NCI-H2107 treated with DMSO at 0.1 percent for 48 hours (cell line): ENCODE data around the gene FTO.
A peak's percentile ranks its signal among the peaks of the same experiment; 100 is the strongest.

ENCODE experiments used
- DNase-seq: peaks from one replicate; lab custom pipeline; 2025; ENCODE audit not compliant: unreplicated experiment; lab: John Stamatoyannopoulos, UW

FTO gene

GRCh38 chr16:54049591-54050458, 345.9 kb downstream of the FTO start:
- DNase-seq, result no peak

GRCh38 chr16:54050459-54051210, 346.7 kb downstream of the FTO start:
- no peak for DNase-seq

GRCh38 chr16:54051821-54052220, 347.9 kb downstream of the FTO start:
- no peak for DNase-seq

- no peak for DNase-seq
These were observed 348.3 kb downstream of the FTO start for GRCh38 chr16:54052271-54052670.

- DNase-seq, result peak; percentile 2
These were observed 350.2 kb downstream of the FTO start for GRCh38 chr16:54053891-54054820.

GRCh38 chr16:54055191-54055590, 351.2 kb downstream of the FTO start:
- no peak for DNase-seq

- DNase-seq, result no peak
These were observed 351.9 kb downstream of the FTO start for GRCh38 chr16:54055864-54056263.

GRCh38 chr16:54056921-54057320, 353.0 kb downstream of the FTO start:
- no peak for DNase-seq

- DNase-seq, result no peak
These were observed 355.4 kb downstream of the FTO start for GRCh38 chr16:54059319-54059718.

- DNase-seq, result no peak
These were observed 356.9 kb downstream of the FTO start for GRCh38 chr16:54060599-54061421.

- no peak for DNase-seq
These were observed 357.5 kb downstream of the FTO start for GRCh38 chr16:54061454-54061853.

- peak; percentile 84 for DNase-seq
These were observed 358.7 kb downstream of the FTO start for GRCh38 chr16:54062361-54063278.

GRCh38 chr16:54063279-54063773, 359.4 kb downstream of the FTO start:
- no peak for DNase-seq

GRCh38 chr16:54066451-54067105, 362.6 kb downstream of the FTO start:
- DNase-seq, result no peak

GRCh38 chr16:54067322-54068065, 363.5 kb downstream of the FTO start:
- DNase-seq, result no peak

- DNase-seq, result no peak
These were observed 364.3 kb downstream of the FTO start for GRCh38 chr16:54068212-54068611.

- no peak for DNase-seq
These were observed 365.8 kb downstream of the FTO start for GRCh38 chr16:54069601-54070239.
